CD1c-positive myeloid dendritic cell (primary cell): ENCODE data around the gene POC1B.

ENCODE experiments used
- DNase-seq: peaks from one replicate; pipeline ENCODE4 v3.0.0-alpha.2; 2016; ENCODE audit errors: extremely low spot score

POC1B gene

GRCh38 chr12:89497467-89497866 lies 28.4 kb downstream of the POC1B start:
- DNase-seq: no peak

DNA sequence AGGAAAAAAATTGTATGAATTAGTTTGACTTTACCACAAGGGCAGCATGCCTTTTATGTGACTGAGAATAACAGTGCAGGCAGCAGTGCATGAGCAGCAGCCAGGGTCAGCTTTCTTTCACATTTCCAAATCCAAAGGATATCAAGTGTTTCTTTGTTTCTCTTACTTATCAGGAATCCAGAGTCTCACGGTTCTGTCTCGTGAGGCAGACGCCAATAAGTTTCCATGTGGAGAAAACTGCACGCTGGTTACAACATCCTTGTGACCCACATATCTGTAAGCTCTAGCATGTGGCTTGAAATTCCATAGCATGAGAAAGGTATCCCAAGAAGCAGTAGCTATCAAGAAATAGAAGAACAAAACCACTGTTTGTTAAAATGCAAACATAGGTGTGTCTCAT lies 28.8 kb downstream of the POC1B start:
- no peak for DNase-seq

DNA sequence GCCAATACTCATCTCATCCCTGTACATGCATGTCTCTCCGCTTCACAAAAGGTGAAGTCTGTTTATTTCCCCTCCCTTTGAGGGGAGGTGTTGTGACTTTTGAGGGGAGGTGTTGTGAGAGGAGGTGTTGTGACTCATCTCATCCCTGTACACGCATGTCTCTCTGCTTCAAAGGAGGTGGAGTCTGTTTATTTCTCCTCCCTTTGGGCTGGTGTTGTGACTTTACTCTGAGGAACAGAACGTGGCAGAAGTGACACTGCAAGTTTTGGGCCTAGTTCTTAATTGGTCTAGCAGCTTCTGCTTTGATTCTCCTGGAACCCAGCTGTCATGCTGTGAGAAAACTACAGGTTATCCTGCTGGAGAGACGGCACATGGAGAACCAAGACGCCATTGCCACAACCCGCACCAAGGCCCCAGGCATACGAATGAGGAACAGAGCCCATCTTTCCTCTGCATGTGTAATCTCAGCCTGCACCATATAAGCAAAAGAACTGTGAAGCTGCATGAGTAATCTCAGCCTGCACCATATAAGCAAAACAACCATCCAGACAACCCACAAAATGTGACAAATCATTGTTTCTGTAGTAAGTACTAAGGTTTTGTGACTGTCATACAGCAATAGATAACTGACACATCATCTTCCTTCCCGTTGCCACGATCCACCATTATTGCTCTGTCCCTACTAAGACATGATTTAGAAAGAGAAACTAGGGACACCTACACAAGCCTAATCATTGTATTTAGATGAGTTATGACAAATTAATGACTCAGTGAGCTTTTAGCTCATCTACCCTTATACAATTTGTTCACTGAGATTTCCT lies 31.2 kb downstream of the POC1B start:
- peak; percentile 22 for DNase-seq

GRCh38 chr12:89493670-89494302 lies 32.1 kb downstream of the POC1B start:
- no peak for DNase-seq

- DNase-seq: no peak
Observed at GRCh38 chr12:89492883-89493282, 33.0 kb downstream of the POC1B start.

DNA sequence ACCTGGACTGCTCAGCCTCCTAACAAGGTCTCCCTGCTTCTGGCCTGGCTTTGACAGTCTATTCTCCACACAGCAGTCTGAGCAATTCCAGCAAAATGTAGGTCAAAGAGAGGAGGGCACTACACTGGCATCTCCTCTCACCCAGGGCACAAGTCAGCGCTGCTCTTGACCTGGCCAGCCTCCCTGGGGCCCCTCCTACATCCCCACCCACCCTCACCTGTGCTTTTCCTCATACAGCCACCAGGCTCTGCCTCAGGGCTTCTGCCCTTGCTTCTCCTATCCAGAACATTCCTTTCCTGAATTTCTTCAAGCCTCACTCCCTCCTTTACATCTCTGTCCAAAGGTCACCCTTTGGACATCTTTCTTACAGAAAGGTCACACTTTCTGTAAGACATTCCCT lies 34.9 kb downstream of the POC1B start:
- DNase-seq: no peak

DNA sequence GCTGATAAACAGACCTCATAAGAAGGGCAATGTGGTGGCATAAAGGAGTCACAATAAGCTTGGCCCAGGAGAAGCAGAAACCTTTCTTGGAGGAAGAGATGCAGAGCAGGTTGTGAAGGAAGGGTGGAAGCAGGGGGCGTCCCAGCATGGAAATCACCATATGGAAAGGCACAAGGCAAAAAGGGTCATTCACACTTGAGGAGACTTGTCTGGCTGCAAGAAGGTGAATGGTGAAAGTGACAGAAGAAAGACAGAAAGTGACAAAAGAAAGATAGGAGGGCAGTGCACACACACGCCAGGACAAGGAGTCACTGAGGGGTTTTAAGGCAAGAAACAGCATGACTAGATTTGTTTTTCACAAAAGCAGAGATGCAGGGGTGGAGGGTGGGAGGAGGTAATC lies 39.6 kb downstream of the POC1B start:
- DNase-seq: no peak

DNA sequence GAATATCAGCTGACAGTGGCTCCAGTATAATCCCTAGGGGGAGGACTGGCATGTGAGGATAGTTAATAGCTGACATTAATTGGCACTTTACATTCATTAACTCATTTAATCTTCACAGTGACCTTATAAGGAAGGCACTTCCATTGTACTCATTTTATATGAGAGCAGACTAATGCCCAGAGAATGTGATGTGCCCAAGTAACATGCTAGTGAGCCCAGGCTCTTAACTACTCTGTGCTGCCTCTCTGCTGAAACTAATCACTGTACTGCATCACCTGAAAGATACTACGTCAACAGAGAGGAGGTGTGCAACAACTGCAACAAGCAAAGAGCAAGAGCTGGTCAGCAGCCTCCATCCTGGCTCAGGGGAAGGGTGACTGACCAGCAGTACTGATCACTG lies 41.4 kb downstream of the POC1B start:
- no peak for DNase-seq

DNA sequence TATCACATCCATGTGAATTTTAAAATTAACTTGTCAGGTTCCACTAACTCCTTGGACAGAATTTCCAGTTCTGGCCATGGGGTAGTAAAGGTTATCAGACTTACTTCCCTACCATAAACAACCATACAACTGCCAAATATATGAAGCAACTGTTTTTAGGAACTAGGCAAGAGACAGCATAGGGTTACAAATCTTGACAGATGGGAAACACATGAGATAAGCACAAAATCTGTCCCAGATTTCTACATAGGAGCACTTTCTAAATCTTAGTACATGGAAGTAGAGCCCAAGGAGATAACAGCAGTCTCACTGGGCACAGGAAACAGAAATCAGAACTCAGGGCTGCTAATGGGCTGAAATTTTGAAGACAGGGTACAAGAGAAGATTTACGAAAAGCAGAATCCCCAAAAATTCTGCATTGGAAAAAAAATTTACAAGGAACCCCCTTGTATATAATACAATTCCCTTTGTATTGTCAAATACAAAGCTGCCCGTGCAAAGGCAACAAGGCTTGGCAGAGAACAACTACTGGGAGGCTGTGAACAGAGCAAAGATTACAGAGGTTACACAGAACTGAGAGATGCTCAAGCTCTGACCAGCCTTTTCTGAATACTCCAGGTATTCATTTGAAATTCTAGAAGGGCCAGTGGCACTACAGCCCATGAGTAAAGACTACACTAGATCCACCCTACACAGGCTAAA lies 44.5 kb downstream of the POC1B start:
- peak; percentile 12 for DNase-seq

DNA sequence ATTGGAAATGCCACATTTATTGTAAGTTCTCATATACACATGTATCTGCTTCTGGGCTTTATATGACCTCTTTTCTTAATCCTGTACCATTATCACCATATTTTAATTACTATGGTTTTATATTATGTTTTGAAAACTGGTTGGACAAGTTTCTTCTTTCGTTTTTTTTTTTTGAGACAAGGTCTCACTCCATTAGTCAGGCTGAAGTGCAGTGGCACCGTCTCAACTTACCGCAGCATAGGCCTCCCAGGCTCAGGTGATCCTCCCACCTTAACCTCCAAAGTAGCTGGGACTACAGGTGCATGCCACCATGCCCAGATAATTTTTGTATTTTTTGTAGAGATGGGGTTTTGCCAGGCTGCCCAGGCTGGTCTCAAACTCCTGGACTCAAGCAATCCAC lies 45.9 kb downstream of the POC1B start:
- DNase-seq: no peak

GRCh38 chr12:89477633-89478279 lies 48.1 kb downstream of the POC1B start:
- no peak for DNase-seq

DNA sequence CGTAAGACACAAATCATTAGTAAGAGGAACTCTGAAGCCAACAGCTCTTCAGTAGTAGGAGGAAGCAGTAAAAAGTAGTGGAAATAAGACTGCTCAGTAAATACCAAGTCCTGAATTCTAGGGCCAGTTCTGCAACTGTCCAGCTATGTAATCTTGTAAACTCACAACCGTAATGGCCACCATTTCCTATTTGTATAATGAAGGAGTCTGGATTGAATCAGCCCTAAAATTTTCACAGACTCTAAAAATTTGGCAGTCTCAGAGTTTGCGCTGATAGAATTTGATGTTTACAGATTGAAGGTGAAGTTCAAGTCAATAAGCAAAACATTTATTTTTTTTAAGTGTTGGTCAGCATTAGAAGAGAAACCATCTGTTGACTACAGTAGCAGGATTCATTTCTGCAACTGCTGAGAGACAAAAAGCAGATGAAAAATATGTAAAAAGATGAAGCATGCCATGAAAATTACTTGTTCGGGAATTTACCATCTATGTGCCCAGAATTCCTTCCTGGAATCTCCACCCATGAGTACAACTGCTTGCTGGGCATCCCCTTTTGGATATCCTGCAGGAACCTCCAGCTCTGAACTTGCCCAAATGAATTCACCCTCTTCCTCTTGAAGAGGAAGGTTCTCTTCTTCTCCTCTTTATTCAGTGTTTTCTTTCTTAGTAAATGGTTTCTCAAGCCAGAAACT lies 48.8 kb downstream of the POC1B start:
- no peak for DNase-seq

- no peak for DNase-seq
Observed at GRCh38 chr12:89476232-89476631, 49.6 kb downstream of the POC1B start.

DNA sequence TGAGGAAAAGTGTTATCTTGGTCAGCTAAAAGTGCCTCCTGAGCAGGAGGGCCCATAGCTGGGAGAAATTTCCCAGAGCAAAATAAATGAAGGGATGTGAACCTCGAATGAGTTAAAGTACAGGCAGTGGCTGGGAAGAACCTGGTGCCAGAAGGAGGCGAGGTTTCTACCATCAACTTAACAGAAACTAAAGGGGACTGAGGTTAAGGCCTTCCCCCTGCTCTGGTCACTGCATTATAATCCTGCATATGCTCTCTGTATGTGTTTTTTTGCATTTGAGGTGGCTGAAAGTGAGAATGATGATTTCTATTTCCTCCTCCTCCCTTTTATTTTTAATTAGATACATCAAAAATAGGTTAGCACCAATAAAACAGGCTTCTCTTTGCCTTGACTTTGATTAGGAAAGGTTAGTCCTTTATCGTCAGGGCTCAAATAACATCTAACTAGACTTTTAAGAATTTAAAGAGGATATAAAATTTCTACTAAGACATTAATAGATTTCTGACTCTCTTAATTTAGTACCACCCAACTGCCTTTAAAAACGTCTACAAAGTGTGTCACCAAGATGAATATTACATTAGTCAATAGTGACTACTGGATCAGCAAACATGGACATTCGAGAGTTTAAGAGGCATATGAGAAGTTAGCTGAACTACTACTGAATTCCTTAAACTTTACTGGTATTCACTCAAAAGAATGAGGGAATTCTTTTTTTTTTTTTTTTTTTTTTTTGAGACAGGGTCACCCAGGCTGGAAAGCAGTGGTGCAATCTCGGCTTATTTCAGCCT lies 50.5 kb downstream of the POC1B start:
- DNase-seq: no peak

DNA sequence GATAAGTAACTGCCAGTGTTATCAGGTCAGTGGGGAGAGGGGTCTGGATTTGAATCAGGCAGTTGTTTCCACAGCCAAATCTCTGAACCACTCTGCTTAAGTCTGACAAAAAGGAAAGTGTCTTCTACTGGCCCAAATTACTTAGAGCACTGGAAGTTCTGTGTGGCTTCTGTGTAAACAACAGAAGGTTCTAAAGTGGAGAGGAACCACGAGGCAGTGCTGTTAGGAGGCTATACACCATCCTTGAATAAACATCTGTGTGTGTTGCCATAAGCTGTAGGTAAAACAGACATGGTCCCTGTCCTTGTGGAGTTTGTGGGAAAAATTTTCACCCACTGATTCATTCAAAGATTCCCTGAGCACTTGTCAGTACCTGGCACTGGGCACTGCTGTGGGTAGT lies 51.2 kb downstream of the POC1B start:
- DNase-seq: no peak

DNA sequence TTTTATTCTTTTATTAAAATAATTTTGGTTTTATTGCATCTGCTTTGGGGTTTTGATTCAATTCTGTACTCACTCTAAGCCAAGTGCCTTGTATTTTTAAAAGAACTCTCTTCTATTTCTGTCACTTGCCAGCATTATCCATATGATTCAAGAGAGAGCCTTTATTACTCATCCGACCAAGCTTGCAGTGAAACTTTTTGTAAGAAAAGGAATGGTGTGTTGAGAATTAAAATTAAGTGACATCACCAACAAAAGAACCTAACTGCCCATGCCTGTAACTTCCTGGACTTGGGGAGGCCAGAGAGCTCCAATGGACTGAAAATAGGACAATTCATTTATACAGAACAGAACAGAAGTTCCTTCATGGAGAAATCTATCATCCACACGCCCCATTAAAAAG lies 53.3 kb downstream of the POC1B start:
- no peak for DNase-seq

GRCh38 chr12:89470741-89471509 lies 54.9 kb downstream of the POC1B start:
- DNase-seq: peak; percentile 67

GRCh38 chr12:89469361-89469760 lies 56.5 kb downstream of the POC1B start:
- no peak for DNase-seq

DNA sequence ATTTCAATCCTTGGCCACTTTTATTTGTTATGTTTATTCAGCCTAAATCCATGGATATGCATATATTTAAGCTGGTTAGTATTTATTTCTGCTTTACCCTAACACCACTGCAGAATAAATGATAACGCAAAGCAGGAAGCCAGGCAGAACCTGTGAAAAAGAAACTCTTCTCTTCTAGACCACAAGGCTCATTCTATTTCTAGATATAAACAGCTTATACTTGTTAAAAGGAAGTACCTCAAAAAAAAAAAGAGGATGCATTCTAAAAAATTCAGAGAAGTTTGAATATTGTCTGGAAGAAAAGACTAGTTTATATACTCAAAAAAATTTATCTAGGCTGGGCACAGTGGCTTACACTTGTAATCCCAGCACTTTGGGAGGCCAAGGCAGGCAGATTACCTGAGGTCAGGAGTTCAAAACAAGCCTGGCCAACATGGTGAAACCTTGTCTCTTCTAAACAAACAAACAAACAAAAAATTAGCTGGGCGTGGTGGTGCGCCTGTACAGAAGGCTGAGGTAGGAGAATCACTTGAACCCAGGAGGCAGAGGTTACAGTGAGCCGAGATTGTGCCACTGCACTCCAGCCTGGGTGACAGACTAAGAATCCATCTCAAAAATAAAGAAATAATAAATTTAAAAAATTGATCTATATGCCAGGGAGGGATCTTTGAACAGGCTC lies 57.1 kb downstream of the POC1B start:
- peak; percentile 34 for DNase-seq

GRCh38 chr12:89468017-89468416 lies 57.8 kb downstream of the POC1B start:
- no peak for DNase-seq
